T-cell (primary cell): ENCODE data around the gene ABCE1. TPM values are rescaled to one million over a fixed set of nuclear protein-coding genes. Genes with fewer than 3 reads are reported as not detected.

Experiments
- ATAC-seq, 4 experiments: fragments of 200-7000 bp in 3 of 4; fragments of 150-1000 bp in 1 of 4; cut with Tn5 transposase; replicated peaks in 1 of 4; 1 replicate in 3 of 4; 2 replicates in 1 of 4; pipeline ENCODE4 v1.10.0; 2021; ENCODE audit warnings: moderate library complexity in 3 of 4, mild to moderate bottlenecking in 2 of 4, moderate number of reproducible peaks in 1 of 4
- CTCF ChIA-PET, 2 donors: fragments of 300-600 bp; sonication (Branson Sonifier 250); formaldehyde crosslinking; loops; one replicate each; lab custom pipeline; 2022; ENCODE audit warnings: antibody characterized with exemption in 2 of 2; lab: Charles Lee
- POLR2A ChIA-PET, 2 donors: fragments of 300-600 bp; sonication (Branson Sonifier 250); formaldehyde crosslinking; loops; one replicate each; lab custom pipeline; 2022; ENCODE audit warnings: antibody characterized with exemption in 2 of 2; lab: Charles Lee
- DNase-seq, 35 experiments: peaks; one replicate each; pipeline versions ENCODE4 v3.0.0 to v3.0.0-alpha.2; 2013 to 2023
- H3K27ac ChIP-seq: one replicate; pipeline ENCODE4 v1.5.1; 2013; ENCODE audit warnings: low read length
- H3K27me3 ChIP-seq, 2 experiments: replicated peaks in 1 of 2; 1 replicate in 1 of 2; 2 replicates in 1 of 2; pipeline versions ENCODE4 v1.6.1 to v1.7.0; 2013; ENCODE audit warnings: low read length in 1 of 2, mixed read lengths in 1 of 2; ENCODE audit not compliant: control insufficient read depth in 2 of 2, insufficient read depth in 2 of 2; ENCODE audit errors: extremely low read depth in 1 of 2
- H3K36me3 ChIP-seq, 2 donors: 1 replicate in 1 of 2; 2 replicates in 1 of 2; pipeline versions ENCODE4 v1.6.1 to v1.7.0; 2013; ENCODE audit warnings: low read length in 1 of 2; ENCODE audit not compliant: control insufficient read depth in 2 of 2, insufficient read depth in 1 of 2; ENCODE audit errors: extremely low read depth in 1 of 2
- H3K4me1 ChIP-seq, 2 experiments: 1 replicate in 1 of 2; 2 replicates in 1 of 2; pipeline versions ENCODE4 v1.6.1 to v1.7.0; 2013; ENCODE audit warnings: low read length in 2 of 2, mixed read lengths in 1 of 2; ENCODE audit not compliant: insufficient read depth in 2 of 2, control insufficient read depth in 1 of 2; ENCODE audit errors: extremely low read depth in 1 of 2
- H3K4me3 ChIP-seq, 2 donors: 1 replicate in 1 of 2; 2 replicates in 1 of 2; pipeline versions ENCODE4 v1.5.1 to v1.7.0; 2013; ENCODE audit warnings: mild to moderate bottlenecking in 2 of 2, low read length in 1 of 2, moderate library complexity in 1 of 2; ENCODE audit not compliant: control insufficient read depth in 1 of 2; ENCODE audit errors: extremely low read depth in 1 of 2
- H3K9me3 ChIP-seq: 2 replicates; pipeline ENCODE4 v1.7.0; 2013
- H3K27ac Mint-ChIP-seq, 2 donors: one replicate each; pipeline ENCODE4 v1.8.0; 2020 to 2021; ENCODE audit warnings: mild to moderate bottlenecking in 2 of 2, mixed read lengths in 2 of 2
- H3K27me3 Mint-ChIP-seq, 2 donors: one replicate each; pipeline ENCODE4 v1.8.0; 2021 to 2022; ENCODE audit warnings: mixed read lengths in 2 of 2
- H3K36me3 Mint-ChIP-seq: one replicate; pipeline ENCODE4 v1.8.0; 2021; ENCODE audit warnings: mixed read lengths
- H3K4me1 Mint-ChIP-seq, 3 donors: one replicate each; pipeline ENCODE4 v1.8.0; 2020 to 2022; ENCODE audit warnings: mixed read lengths in 3 of 3, mild to moderate bottlenecking in 1 of 3
- H3K4me3 Mint-ChIP-seq, 3 donors: one replicate each; pipeline ENCODE4 v1.8.0; 2020 to 2022; ENCODE audit warnings: mild to moderate bottlenecking in 3 of 3, mixed read lengths in 3 of 3, moderate library complexity in 3 of 3
- H3K9me3 Mint-ChIP-seq, 3 donors: one replicate each; pipeline ENCODE4 v1.8.0; 2020 to 2022; ENCODE audit warnings: mixed read lengths in 3 of 3
- WGBS: methylation state at CpG from one replicate; pipeline ENCODE4 v1.1.5; 2013; ENCODE audit warnings: missing lambda C conversion rate; ENCODE audit not compliant: insufficient coverage; 5-methylcytosine and 5-hydroxymethylcytosine counted together
- total RNA-seq, 35 experiments: library from RNA in 6 of 35; stranded (reverse) in 6 of 35; fragments of 120-200 nt in 1 of 35; gene quantifications; one replicate each; pipeline versions ENCODE4 v1.2.1 to v1.2.4 and lab custom pipeline; 2013 to 2026

Gene ABCE1
- total RNA-seq, 5 donors from 2014 or later (not counting 1 experiment from before 2014, with no cell fraction given): 47.7 to 73.8 (median 65.4) TPM

DNA sequence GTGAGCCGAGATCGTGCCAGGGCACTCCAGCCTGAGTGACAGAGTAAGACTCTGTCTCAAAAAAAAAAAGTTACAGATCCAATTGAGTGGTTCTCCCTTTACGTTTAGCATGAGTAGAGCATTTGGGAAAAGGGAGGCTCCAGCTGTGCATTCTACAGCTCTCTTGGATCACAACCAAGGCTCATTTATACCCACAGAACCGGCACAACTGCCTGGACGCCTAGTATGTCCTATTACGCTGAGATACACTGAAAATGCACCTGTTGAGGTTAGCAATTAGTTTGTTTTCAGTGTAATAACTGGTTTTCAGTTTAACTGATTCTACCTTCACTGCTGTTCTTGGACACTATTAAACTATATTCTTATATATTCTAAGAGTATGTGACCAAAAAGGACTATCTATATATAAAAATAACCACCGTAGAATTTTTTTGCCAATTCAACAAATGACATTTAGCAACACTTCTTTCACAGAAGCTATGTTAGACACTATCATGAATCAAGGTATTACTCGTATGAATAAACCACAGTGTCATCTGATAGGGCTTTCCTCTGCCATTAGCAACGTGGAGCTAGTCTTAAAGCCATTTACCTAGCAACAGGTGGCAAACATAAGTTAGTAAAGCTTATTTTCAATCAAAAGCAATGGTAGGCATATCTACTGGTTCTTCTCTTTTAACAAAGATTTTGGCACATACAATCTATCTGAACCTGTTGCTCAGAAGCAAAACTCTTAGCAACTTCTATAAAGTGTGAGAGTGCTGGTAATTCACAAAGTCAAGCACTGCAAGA, 78.7 kb downstream of the ABCE1 start:
- ChIA-PET CTCF (interaction anchor here in 1 of 2 donors (0.6 to 0.9 kb wide), 2 partner anchors 9 to 50 kb away, joined by 4 to 7 read pairs; no protein-coding TSS in a partner anchor), POLR2A (interaction anchor here (0.9 to 3.1 kb wide), 2 partner anchors 17 to 78 kb away, joined by 3 to 19 read pairs; partner anchors contain the start of genes ABCE1 (in 1 of the 2) and ANAPC10 (in 1 of the 2))
- Mint-ChIP-seq H3K36me3 (peaks cover 21% of the 10 kb centered on the region), H3K27me3 (no peaks in the 10 kb centered on the region), H3K4me1 (peaks cover 49 to 62% (median 54%) of the 10 kb centered on the region in 3 donors), H3K4me3 (peak overlapping the region; percentile 89 to 95 (median 93)), H3K27ac (peak overlapping the region; percentile 90 to 95), H3K9me3 (no peaks in the 10 kb centered on the region)
- DNase-seq (peak in 1 of 35 experiments; percentile 43), ATAC-seq (no peak)
- Histone ChIP-seq H3K27me3 (no peaks in the 10 kb centered on the region), H3K27ac (peak overlapping the region; percentile 89), H3K36me3 (peaks cover 0 to 14% of the 10 kb centered on the region in 2 donors), H3K4me3 (peak overlapping the region in 1 of 2 donors; percentile 68), H3K9me3 (no peaks in the 10 kb centered on the region), H3K4me1 (peaks cover 24 to 37% of the 10 kb centered on the region in 2 experiments)
- whole genome bisulfite sequencing: 93% methylated on average over 2 of the region's 9 CpGs

- Mint-ChIP-seq H3K27ac (peak overlapping the region; percentile 90 to 95), H3K4me3 (peak overlapping the region; percentile 89 to 95 (median 93)), H3K4me1 (peaks cover 45 to 61% (median 52%) of the 10 kb centered on the region in 3 donors), H3K9me3 (no peaks in the 10 kb centered on the region), H3K27me3 (no peaks in the 10 kb centered on the region), H3K36me3 (peaks cover 18% of the 10 kb centered on the region)
- Histone ChIP-seq H3K4me3 (peak overlapping the region in 1 of 2 donors; percentile 68), H3K27ac (peak overlapping the region; percentile 89), H3K27me3 (no peaks in the 10 kb centered on the region), H3K4me1 (peaks cover 24 to 37% of the 10 kb centered on the region in 2 experiments), H3K9me3 (no peaks in the 10 kb centered on the region), H3K36me3 (peaks cover 0 to 9% of the 10 kb centered on the region in 2 donors)
- no peak for ATAC-seq
- ChIA-PET POLR2A (interaction anchor here (0.9 to 3.1 kb wide), 2 partner anchors 17 to 79 kb away, joined by 3 to 19 read pairs; partner anchors contain the start of genes ABCE1 (in 1 of the 2) and ANAPC10 (in 1 of the 2)), CTCF (interaction anchor here in 1 of 2 donors (0.9 kb wide), 1 partner anchor 10 kb away, joined by 4 read pairs; no protein-coding TSS in a partner anchor)
- peak in 1 of 35 experiments; percentile 25 for DNase-seq
- no CpG with 5 or more reads among the region's 4 CpGs for WGBS
Measured at GRCh38 chr4:145177511-145177905, 79.4 kb downstream of the ABCE1 start.

DNA sequence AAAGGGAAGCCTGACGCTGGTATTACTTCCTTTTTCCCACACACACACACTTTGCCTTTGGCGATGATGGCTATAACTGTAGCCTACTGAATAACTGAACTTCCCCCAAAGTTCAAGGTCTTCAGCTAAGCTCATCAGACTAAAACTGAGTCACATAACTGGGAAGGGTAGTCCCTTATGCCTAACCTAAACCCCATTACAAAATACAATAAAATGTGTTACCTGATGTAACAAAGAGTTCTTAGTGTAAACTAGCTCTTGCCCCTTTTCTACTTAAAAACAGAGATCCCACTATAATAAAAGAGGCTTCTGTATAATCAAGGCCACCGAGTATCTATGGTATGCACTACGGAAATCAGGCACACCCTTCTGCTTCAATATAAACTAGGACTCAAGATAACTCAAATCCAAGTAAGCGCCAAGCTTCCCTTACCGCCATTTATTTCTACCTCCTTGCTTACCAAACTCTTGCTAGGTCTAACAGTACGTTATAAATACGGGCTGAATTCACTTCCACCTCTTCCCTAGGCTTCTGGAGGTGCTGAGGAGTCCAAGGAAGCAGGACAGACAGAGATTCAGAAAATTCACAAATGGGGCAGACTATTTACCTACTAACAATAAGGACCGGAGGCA, 79.9 kb downstream of the ABCE1 start:
- H3K4me1 Mint-ChIP-seq: peaks cover 45 to 57% (median 48%) of the 10 kb centered on the region in 3 donors
- H3K27ac Mint-ChIP-seq: peak overlapping the region; percentile 90 to 95
- whole genome bisulfite sequencing: 0% methylated on average over 4 of the region's 9 CpGs
- H3K9me3 Mint-ChIP-seq: no peaks in the 10 kb centered on the region
- ATAC-seq (no peak), DNase-seq (peak in 1 of 35 experiments; percentile 27)
- peaks cover 24 to 37% of the 10 kb centered on the region in 2 experiments for H3K4me1 ChIP-seq
- H3K27me3 ChIP-seq: no peaks in the 10 kb centered on the region
- H3K4me3 ChIP-seq: peak overlapping the region; percentile 68 to 70
- peak overlapping the region; percentile 89 for H3K27ac ChIP-seq
- H3K4me3 Mint-ChIP-seq: peak overlapping the region; percentile 89 to 95 (median 93)
- no peaks in the 10 kb centered on the region for H3K9me3 ChIP-seq
- peaks cover 14% of the 10 kb centered on the region for H3K36me3 Mint-ChIP-seq
- H3K36me3 ChIP-seq: peaks cover 0 to 5% of the 10 kb centered on the region in 2 donors
- H3K27me3 Mint-ChIP-seq: no peaks in the 10 kb centered on the region
- CTCF ChIA-PET: interaction anchor here in 1 of 2 donors (1.8 kb wide), 1 partner anchor 80 kb away, joined by 5 read pairs; the partner anchor contains the start of genes ABCE1 and ANAPC10
- POLR2A ChIA-PET: interaction anchor here in 1 of 2 donors (3.1 kb wide), 1 partner anchor 80 kb away, joined by 19 read pairs; the partner anchor contains the start of genes ABCE1 and ANAPC10

- peaks cover 10% of the 10 kb centered on the region for H3K36me3 Mint-ChIP-seq
- peaks cover 45 to 54% (median 45%) of the 10 kb centered on the region in 3 donors for H3K4me1 Mint-ChIP-seq
- WGBS: no CpG with 5 or more reads among the region's 5 CpGs
- ATAC-seq: no peak
- no peaks in the 10 kb centered on the region for H3K27me3 ChIP-seq
- peaks cover 0 to 3% of the 10 kb centered on the region in 2 donors for H3K36me3 ChIP-seq
- peaks cover 24 to 36% of the 10 kb centered on the region in 2 experiments for H3K4me1 ChIP-seq
- H3K27me3 Mint-ChIP-seq: no peaks in the 10 kb centered on the region
- no peaks in the 10 kb centered on the region for H3K9me3 Mint-ChIP-seq
- peak overlapping the region; percentile 90 to 95 for H3K27ac Mint-ChIP-seq
- H3K27ac ChIP-seq: peak overlapping the region; percentile 89
- no peaks in the 10 kb centered on the region for H3K9me3 ChIP-seq
- DNase-seq: peak in 5 of 35 experiments; percentile 8 to 46 (median 17)
- peak overlapping the region; percentile 89 to 95 (median 93) for H3K4me3 Mint-ChIP-seq
- CTCF ChIA-PET: interaction anchor here in 1 of 2 donors (0.9 to 1.8 kb wide), 3 partner anchors 19 to 80 kb away, joined by 3 to 5 read pairs (median 3); partner anchors contain the start of genes ABCE1 and ANAPC10
- POLR2A ChIA-PET: interaction anchor here in 1 of 2 donors (0.6 to 3.1 kb wide), 5 partner anchors 11 to 441 kb away, joined by 3 to 19 read pairs (median 3); partner anchors contain the start of genes ABCE1, ANAPC10 and MMAA
- H3K4me3 ChIP-seq: peak overlapping the region; percentile 68 to 70
Measured at GRCh38 chr4:145178740-145179280, 80.7 kb downstream of the ABCE1 start.

Other genes with a start within 250 kb of the ABCE1 start
- gene ANAPC10, start 115 bp upstream of the ABCE1 start, total RNA-seq: 10 to 100 TPM; 13.0 to 21.3 (median 16.3) TPM
- 10 to 100 TPM; 38.8 to 70.1 (median 49.1) TPM for gene OTUD4, start 82.3 kb downstream of the ABCE1 start, total RNA-seq